GM19328 (cell line): Measurements from ENCODE around the gene SCN8A.
"Not testable (repeated sequence)": the region's sequence is repeated elsewhere in the genome, so short reads cannot be mapped to it uniquely, and the experiment has no call there.

Experiments
- ATAC-seq: cut with Tn5 transposase; IDR thresholded peaks from one replicate; pipeline ENCODE4 v1.9.1; 2021; ENCODE audit warnings: mild to moderate bottlenecking, moderate library complexity; ENCODE audit not compliant: unreplicated experiment

The SCN8A gene

GRCh38 chr12:51827925-51828818 lies 237.1 kb downstream of the SCN8A start:
- no peak for ATAC-seq

GRCh38 chr12:51829011-51829481 lies 238.0 kb downstream of the SCN8A start:
- ATAC-seq, result no peak

GRCh38 chr12:51829641-51830040 lies 238.6 kb downstream of the SCN8A start:
- ATAC-seq, result no peak

GRCh38 chr12:51831817-51832216 lies 240.8 kb downstream of the SCN8A start:
- ATAC-seq, result not testable (repeated sequence)

- no peak for ATAC-seq
Measured at GRCh38 chr12:51832354-51833107, 241.5 kb downstream of the SCN8A start.

GRCh38 chr12:51833448-51834227 lies 242.6 kb downstream of the SCN8A start:
- ATAC-seq, result no peak

- no peak for ATAC-seq
Measured at GRCh38 chr12:51834411-51834810, 243.4 kb downstream of the SCN8A start.

GRCh38 chr12:51836041-51836826 lies 245.2 kb downstream of the SCN8A start:
- ATAC-seq, result no peak

- no peak for ATAC-seq
Measured at GRCh38 chr12:51836827-51837173, 245.8 kb downstream of the SCN8A start.

- ATAC-seq, result no peak
Measured at GRCh38 chr12:51837286-51837685, 246.3 kb downstream of the SCN8A start.

- ATAC-seq, result no peak
Measured at GRCh38 chr12:51838036-51838435, 247.0 kb downstream of the SCN8A start.

- ATAC-seq, result no peak
Measured at GRCh38 chr12:51838762-51839161, 247.7 kb downstream of the SCN8A start.

GRCh38 chr12:51839310-51839947 lies 248.4 kb downstream of the SCN8A start:
- no peak for ATAC-seq

- ATAC-seq, result no peak
Measured at GRCh38 chr12:51840966-51841365, 249.9 kb downstream of the SCN8A start.

- no peak for ATAC-seq
Measured at GRCh38 chr12:51841727-51842126, 250.7 kb downstream of the SCN8A start.

- no peak for ATAC-seq
Measured at GRCh38 chr12:51844854-51845253, 253.8 kb downstream of the SCN8A start.

GRCh38 chr12:51845482-51845881 lies 254.4 kb downstream of the SCN8A start:
- ATAC-seq, result no peak

GRCh38 chr12:51846271-51846691 lies 255.2 kb downstream of the SCN8A start:
- ATAC-seq, result no peak

GRCh38 chr12:51846911-51847642 lies 256.0 kb downstream of the SCN8A start:
- ATAC-seq, result no peak
